Suppressor macrophage treated with lipopolysaccharide for 1 hour (primary cell): ENCODE results near the gene LCP2.
"Not testable (repeated sequence)": the region's sequence is repeated elsewhere in the genome, so short reads cannot be mapped to it uniquely, and the experiment has no call there.

Experiments used
- DNase-seq, 3 donors: peaks; one replicate each; pipeline ENCODE4 v3.0.0-alpha.2; 2020 to 2022

The LCP2 gene

GRCh38 chr5:170248172-170248930 is 49.2 kb downstream of the LCP2 start:
- peak in 2 of 3 donors; percentile 68 to 71 for DNase-seq

- no peak for DNase-seq
These were observed 50.2 kb downstream of the LCP2 start for GRCh38 chr5:170247363-170247762.

- DNase-seq = peak in 1 of 3 donors; percentile 36
These were observed 51.3 kb downstream of the LCP2 start for GRCh38 chr5:170246126-170246870.

- not testable (repeated sequence) for DNase-seq
These were observed 52.1 kb downstream of the LCP2 start for GRCh38 chr5:170245436-170245835.

GRCh38 chr5:170238456-170239196 is 59.0 kb downstream of the LCP2 start:
- DNase-seq = peak in 2 of 3 donors; percentile 22 to 35

- DNase-seq = peak in 2 of 3 donors; percentile 22 to 44
These were observed 61.4 kb downstream of the LCP2 start for GRCh38 chr5:170235876-170236864.

- DNase-seq = peak in 2 of 3 donors; percentile 21 to 30
These were observed 64.2 kb downstream of the LCP2 start for GRCh38 chr5:170233358-170233892.

- DNase-seq = peak in 1 of 3 donors; percentile 15
These were observed 64.8 kb downstream of the LCP2 start, which contains the start of gene C5orf58 for GRCh38 chr5:170232786-170233185. TSS of gene C5orf58 (plus strand) at chr5:170232985. CDS start at chr5:170234977, 1,992 bp downstream.

- no peak for DNase-seq
These were observed 68.7 kb downstream of the LCP2 start for GRCh38 chr5:170228762-170229435.

GRCh38 chr5:170226661-170227060 is 70.9 kb downstream of the LCP2 start:
- no peak for DNase-seq

GRCh38 chr5:170226129-170226615 is 71.4 kb downstream of the LCP2 start:
- DNase-seq = no peak

GRCh38 chr5:170225326-170226128 is 72.0 kb downstream of the LCP2 start:
- peak; percentile 83 to 87 (median 86) for DNase-seq

- DNase-seq = no peak
These were observed 73.7 kb downstream of the LCP2 start for GRCh38 chr5:170223906-170224305.

GRCh38 chr5:170223360-170223759 is 74.2 kb downstream of the LCP2 start:
- no peak for DNase-seq

- no peak for DNase-seq
These were observed 76.2 kb downstream of the LCP2 start for GRCh38 chr5:170221327-170221741.

GRCh38 chr5:170220191-170220590 is 77.4 kb downstream of the LCP2 start:
- no peak for DNase-seq

- DNase-seq = peak; percentile 41 to 69 (median 66)
These were observed 78.0 kb downstream of the LCP2 start for GRCh38 chr5:170219615-170220014.

GRCh38 chr5:170218726-170219125 is 78.9 kb downstream of the LCP2 start:
- no peak for DNase-seq

- no peak for DNase-seq
These were observed 79.7 kb downstream of the LCP2 start for GRCh38 chr5:170217831-170218230.
